Left cardiac atrium (tissue), 4 donors: ENCODE measurements around the gene CBL. TPM values are rescaled to one million over a fixed set of nuclear protein-coding genes. Genes with fewer than 3 reads are reported as not detected.

Source experiments
- ATAC-seq, 2 donors: fragments of 200-7000 bp; cut with Tn5 transposase; one replicate each; pipeline ENCODE4 v1.9.1; 2020; ENCODE audit warnings: mild to moderate bottlenecking in 2 of 2, moderate library complexity in 2 of 2
- DNase-seq: peaks from one replicate; pipeline ENCODE4 v3.0.0-alpha.2; 2020
- intact Hi-C, 2 donors: fragments of 100-400 bp; cut with DNase I; formaldehyde crosslinking; loops; one replicate each; pipeline versions ENCODE4 v1.14.1 to v1.15.1; 2022 to 2023
- microRNA-seq, 2 donors: library from miRNA; unstranded; fragments of <30 nt; microRNA quantifications; one replicate each; pipeline ENCODE4 v1.2.0, GENCODE V29; 2020
- total RNA-seq, 2 donors: library from RNA; stranded (reverse); fragmentation: NEBNext Ultra II Directional; extraction: Animal tissue kit (Norgen Biotek cat#: 25700); gene quantifications; one replicate each; pipeline ENCODE4 v1.2.1, GENCODE V29; 2021
- donor health status: DM: no; HTN: yes; CAD: no.
- donor health status: DM: no; HTN: yes; CAD: no; lungs with severe emphysema.
- donor health status: DM: yes; HTN: yes; CAD: no.
- donor health status: Dilated cardiomyopathy.

The CBL gene
- total RNA-seq, 2 donors from 2014 or later, result 11.1 to 13.8 TPM

- ATAC-seq (no peak), DNase-seq (no peak)
- intact Hi-C loops, result no loop called here
Measured at GRCh38 chr11:119347940-119348605, 141.9 kb downstream of the CBL start.

- DNase-seq, result no peak
- ATAC-seq, result no peak
- intact Hi-C loops, result no loop called here
Measured at GRCh38 chr11:119350302-119350701, 144.2 kb downstream of the CBL start.

GRCh38 chr11:119351232-119351631 is 145.1 kb downstream of the CBL start:
- intact Hi-C loops, result no loop called here
- no peak for ATAC-seq
- no peak for DNase-seq

GRCh38 chr11:119352857-119353260 is 146.7 kb downstream of the CBL start:
- DNase-seq (peak; percentile 38), ATAC-seq (peak in 1 of 2 donors; percentile 28)
- intact Hi-C loops, result no loop called here

GRCh38 chr11:119355091-119355843 is 149.1 kb downstream of the CBL start:
- ATAC-seq, result no peak
- intact Hi-C loops, result loop anchor here in 1 of 2 donors (5.0 kb wide), 1 partner anchor 117 kb away; no protein-coding TSS in a partner anchor
- DNase-seq, result no peak

- ATAC-seq (peak; percentile 79 to 84), DNase-seq (peak; percentile 88)
- intact Hi-C loops, result loop anchor here in 1 of 2 donors (2.0 to 5.0 kb wide), 3 partner anchors 16 to 116 kb away; partner anchors contain the start of gene USP2
Measured at GRCh38 chr11:119356349-119357031, 150.4 kb downstream of the CBL start.

- intact Hi-C loops, result loop anchor here in 1 of 2 donors (2.0 to 5.0 kb wide), 3 partner anchors 16 to 115 kb away; partner anchors contain the start of gene USP2
- no peak for DNase-seq
- ATAC-seq, result no peak
Measured at GRCh38 chr11:119357074-119357473, 150.9 kb downstream of the CBL start.

Small RNAs within 50 kb of the gene (microRNA-seq; reads per million reads assigned to microRNA genes)
- 0.40 to 0.54 reads per million in 2 donors for gene MIR6756

Other genes with a start within 250 kb of the CBL start
- gene FOXR1, start 234.6 kb upstream of the CBL start, total RNA-seq, result not detected
- 10 to 100 TPM; 10.2 to 16.6 TPM for gene CENATAC, start 208.2 kb upstream of the CBL start, total RNA-seq
- 100 to 1,000 TPM; 816 to 856 TPM for gene RPS25, start 188.0 kb upstream of the CBL start, total RNA-seq
- 10 to 100 TPM; 29.4 to 47.1 TPM for gene TRAPPC4, start 187.6 kb upstream of the CBL start, total RNA-seq
- gene SLC37A4, start 175.5 kb upstream of the CBL start, total RNA-seq, result 1 to 10 TPM; 7.2 to 8.4 TPM
- gene HYOU1, start 149.1 kb upstream of the CBL start, total RNA-seq, result 100 to 1,000 TPM; 114 to 122 TPM
- 10 to 100 TPM; 20.1 to 23.2 TPM for gene VPS11, start 138.5 kb upstream of the CBL start, total RNA-seq
- 10 to 100 TPM; 19.8 to 23.2 TPM for gene HMBS, start 121.5 kb upstream of the CBL start, total RNA-seq
- gene DPAGT1, start 104.5 kb upstream of the CBL start, total RNA-seq, result 10 to 100 TPM; 25.9 to 27.7 TPM
- gene C2CD2L, start 99.0 kb upstream of the CBL start, total RNA-seq, result 1 to 10 TPM; 8.7 to 9.3 TPM
- 10 to 100 TPM; 12.9 to 17.5 TPM for gene HINFP, start 84.8 kb upstream of the CBL start, total RNA-seq
- gene ABCG4, start 57.3 kb upstream of the CBL start, total RNA-seq, result 1 to 10 TPM in 1 of 2 donors, under 1 TPM in 1; 0.68 to 1.8 TPM
- gene NLRX1, start 37.6 kb upstream of the CBL start, total RNA-seq, result 10 to 100 TPM; 14.8 to 18.3 TPM
- 1 to 10 TPM in 1 of 2 donors, under 1 TPM in 1; 0.84 to 3.2 TPM for gene NHERF4, start 20.9 kb upstream of the CBL start, total RNA-seq
- gene MCAM, start 110.8 kb downstream of the CBL start, total RNA-seq, result 100 to 1,000 TPM; 144 to 230 TPM
- 10 to 100 TPM; 13.2 to 14.1 TPM for gene RNF26, start 128.2 kb downstream of the CBL start, total RNA-seq
- 10 to 100 TPM; 25.1 to 39.9 TPM for gene C1QTNF5, start 134.5 kb downstream of the CBL start, total RNA-seq
- not detected for gene MFRP, start 140.4 kb downstream of the CBL start, total RNA-seq
- gene USP2, start 175.4 kb downstream of the CBL start, total RNA-seq, result 10 to 100 TPM; 65.8 to 68.8 TPM
- 1 to 10 TPM; 6.1 to 7.0 TPM for gene THY1, start 216.8 kb downstream of the CBL start, total RNA-seq